Immature natural killer cell (primary cell): ENCODE measurements around the gene MTFMT. TPM values are rescaled to one million over a fixed set of nuclear protein-coding genes. Genes with fewer than 3 reads are reported as not detected.
A peak's percentile ranks its signal among the peaks of the same experiment; 100 is the strongest.

Source experiments
- DNase-seq, 3 donors: peaks; one replicate each; pipeline ENCODE4 v3.0.0; 2022; ENCODE audit warnings: mixed read lengths in 1 of 3
- H3K27ac Mint-ChIP-seq, 6 donors: one replicate each; pipeline ENCODE4 v1.8.0; 2020; ENCODE audit warnings: mixed read lengths in 6 of 6, mild to moderate bottlenecking in 5 of 6, inconsistent platforms in 4 of 6, moderate library complexity in 3 of 6
- H3K27me3 Mint-ChIP-seq, 3 donors: one replicate each; pipeline ENCODE4 v1.8.0; 2020 to 2021; ENCODE audit warnings: low read depth in 3 of 3, mild to moderate bottlenecking in 3 of 3, mixed read lengths in 3 of 3, moderate library complexity in 3 of 3, inconsistent platforms in 1 of 3
- H3K36me3 Mint-ChIP-seq, 3 donors: one replicate each; pipeline ENCODE4 v1.8.0; 2020; ENCODE audit warnings: mixed read lengths in 3 of 3, inconsistent platforms in 2 of 3, mild to moderate bottlenecking in 2 of 3
- H3K4me1 Mint-ChIP-seq, 2 donors: one replicate each; pipeline ENCODE4 v1.8.0; 2020; ENCODE audit warnings: inconsistent platforms in 2 of 2, mild to moderate bottlenecking in 2 of 2, mixed read lengths in 2 of 2, moderate library complexity in 1 of 2
- H3K4me3 Mint-ChIP-seq, 5 donors: one replicate each; pipeline ENCODE4 v1.8.0; 2020; ENCODE audit warnings: mild to moderate bottlenecking in 5 of 5, mixed read lengths in 5 of 5, inconsistent platforms in 3 of 5, moderate library complexity in 3 of 5
- H3K9me3 Mint-ChIP-seq, 6 donors: one replicate each; pipeline ENCODE4 v1.8.0; 2020; ENCODE audit warnings: mild to moderate bottlenecking in 6 of 6, mixed read lengths in 6 of 6, inconsistent platforms in 4 of 6, moderate library complexity in 3 of 6
- polyA plus RNA-seq, 3 donors: library from polyadenylated mRNA; unstranded; fragments of 300-500 nt; fragmentation: Illumina TruSeq; gene quantifications; one replicate each; pipeline ENCODE4 v1.2.3, GENCODE V29; 2021

The MTFMT gene
- polyA plus RNA-seq, 3 donors from 2014 or later = 17.9 to 28.4 (median 18.8) TPM

GRCh38 chr15:65067645-65068402, 38.4 kb upstream of the MTFMT start, which contains the start of gene RASL12:
Gene RASL12, minus strand, starts transcription at chr15:65067991. Its CDS starts 156 bp downstream, at chr15:65067835.
- DNase-seq = no peak
- peaks cover 4 to 11% of the 10 kb centered on the region in 2 donors for H3K4me1 Mint-ChIP-seq
- no peaks in the 10 kb centered on the region for H3K9me3 Mint-ChIP-seq
- no peaks in the 10 kb centered on the region for H3K36me3 Mint-ChIP-seq
- peak within 1 kb of the TSS in 4 of 5 donors; percentile 29 to 64 (median 38) for H3K4me3 Mint-ChIP-seq
- peaks cover 6 to 9% (median 8%) of the 10 kb centered on the region in 3 donors for H3K27me3 Mint-ChIP-seq
- H3K27ac Mint-ChIP-seq = no peak within 1 kb of the TSS

- H3K27me3 Mint-ChIP-seq = peaks cover 8 to 9% (median 8%) of the 10 kb centered on the region in 3 donors
- no peaks in the 10 kb centered on the region for H3K9me3 Mint-ChIP-seq
- H3K36me3 Mint-ChIP-seq = no peaks in the 10 kb centered on the region
- H3K4me3 Mint-ChIP-seq = peak overlapping the region in 3 of 5 donors; percentile 29 to 46 (median 35)
- no peak overlapping the region for H3K27ac Mint-ChIP-seq
- DNase-seq = no peak
- H3K4me1 Mint-ChIP-seq = peaks cover 4 to 11% of the 10 kb centered on the region in 2 donors
These were observed 37.8 kb upstream of the MTFMT start for GRCh38 chr15:65067317-65067644.

GRCh38 chr15:65066635-65067316, 37.3 kb upstream of the MTFMT start:
- no peaks in the 10 kb centered on the region for H3K9me3 Mint-ChIP-seq
- peaks cover 6 to 9% (median 8%) of the 10 kb centered on the region in 3 donors for H3K27me3 Mint-ChIP-seq
- DNase-seq = no peak
- H3K27ac Mint-ChIP-seq = no peak overlapping the region
- H3K4me1 Mint-ChIP-seq = peaks cover 4 to 11% of the 10 kb centered on the region in 2 donors
- no peaks in the 10 kb centered on the region for H3K36me3 Mint-ChIP-seq
- H3K4me3 Mint-ChIP-seq = peak overlapping the region in 2 of 5 donors; percentile 35 to 46

GRCh38 chr15:65066001-65066634, 36.7 kb upstream of the MTFMT start:
- no peaks in the 10 kb centered on the region for H3K9me3 Mint-ChIP-seq
- peaks cover 4 to 11% of the 10 kb centered on the region in 2 donors for H3K4me1 Mint-ChIP-seq
- no peak overlapping the region for H3K4me3 Mint-ChIP-seq
- H3K27ac Mint-ChIP-seq = no peak overlapping the region
- DNase-seq = no peak
- peaks cover 8 to 9% (median 8%) of the 10 kb centered on the region in 3 donors for H3K27me3 Mint-ChIP-seq
- H3K36me3 Mint-ChIP-seq = no peaks in the 10 kb centered on the region

GRCh38 chr15:65062726-65063125, 33.3 kb upstream of the MTFMT start:
- DNase-seq = no peak
- H3K27me3 Mint-ChIP-seq = peaks cover 8 to 9% (median 8%) of the 10 kb centered on the region in 3 donors
- H3K9me3 Mint-ChIP-seq = no peaks in the 10 kb centered on the region
- H3K4me1 Mint-ChIP-seq = peaks cover 4 to 5% of the 10 kb centered on the region in 2 donors
- H3K27ac Mint-ChIP-seq = no peak overlapping the region
- no peaks in the 10 kb centered on the region for H3K36me3 Mint-ChIP-seq
- H3K4me3 Mint-ChIP-seq = no peak overlapping the region

GRCh38 chr15:65062061-65062460, 32.6 kb upstream of the MTFMT start:
- H3K4me3 Mint-ChIP-seq = no peak overlapping the region
- DNase-seq = no peak
- peaks cover 6 to 8% (median 6%) of the 10 kb centered on the region in 3 donors for H3K27me3 Mint-ChIP-seq
- peaks cover 0 to 1% of the 10 kb centered on the region in 2 donors for H3K4me1 Mint-ChIP-seq
- no peaks in the 10 kb centered on the region for H3K9me3 Mint-ChIP-seq
- H3K27ac Mint-ChIP-seq = no peak overlapping the region
- H3K36me3 Mint-ChIP-seq = no peaks in the 10 kb centered on the region

GRCh38 chr15:65060641-65061397, 31.4 kb upstream of the MTFMT start:
- DNase-seq = no peak
- Mint-ChIP-seq H3K4me3 (no peak overlapping the region), H3K36me3 (no peaks in the 10 kb centered on the region), H3K4me1 (no peaks in the 10 kb centered on the region), H3K27ac (no peak overlapping the region), H3K9me3 (no peaks in the 10 kb centered on the region), H3K27me3 (peaks cover 5 to 6% (median 5%) of the 10 kb centered on the region in 3 donors)

- DNase-seq = no peak
- H3K27me3 Mint-ChIP-seq = peaks cover 2 to 3% (median 3%) of the 10 kb centered on the region in 3 donors
- no peaks in the 10 kb centered on the region for H3K4me1 Mint-ChIP-seq
- H3K36me3 Mint-ChIP-seq = no peaks in the 10 kb centered on the region
- H3K4me3 Mint-ChIP-seq = no peak overlapping the region
- no peaks in the 10 kb centered on the region for H3K9me3 Mint-ChIP-seq
- H3K27ac Mint-ChIP-seq = no peak overlapping the region
These were observed 30.6 kb upstream of the MTFMT start for GRCh38 chr15:65059931-65060596.

GRCh38 chr15:65059369-65059750, 29.9 kb upstream of the MTFMT start:
- no peak overlapping the region for H3K27ac Mint-ChIP-seq
- H3K36me3 Mint-ChIP-seq = no peaks in the 10 kb centered on the region
- H3K27me3 Mint-ChIP-seq = peaks cover 2 to 3% (median 3%) of the 10 kb centered on the region in 3 donors
- no peaks in the 10 kb centered on the region for H3K9me3 Mint-ChIP-seq
- DNase-seq = no peak
- H3K4me3 Mint-ChIP-seq = no peak overlapping the region
- H3K4me1 Mint-ChIP-seq = no peaks in the 10 kb centered on the region

GRCh38 chr15:65058394-65059368, 29.2 kb upstream of the MTFMT start:
- Mint-ChIP-seq H3K27me3 (peaks cover 2 to 3% (median 3%) of the 10 kb centered on the region in 3 donors), H3K36me3 (no peaks in the 10 kb centered on the region), H3K4me1 (no peaks in the 10 kb centered on the region), H3K27ac (no peak overlapping the region), H3K4me3 (no peak overlapping the region), H3K9me3 (no peaks in the 10 kb centered on the region)
- no peak for DNase-seq

GRCh38 chr15:65057549-65057940, 28.1 kb upstream of the MTFMT start:
- no peak for DNase-seq
- peaks cover 0 to 3% (median 0%) of the 10 kb centered on the region in 3 donors for H3K27me3 Mint-ChIP-seq
- H3K36me3 Mint-ChIP-seq = no peaks in the 10 kb centered on the region
- H3K27ac Mint-ChIP-seq = no peak overlapping the region
- no peaks in the 10 kb centered on the region for H3K9me3 Mint-ChIP-seq
- no peaks in the 10 kb centered on the region for H3K4me1 Mint-ChIP-seq
- no peak overlapping the region for H3K4me3 Mint-ChIP-seq

- H3K4me1 Mint-ChIP-seq = no peaks in the 10 kb centered on the region
- no peak overlapping the region for H3K4me3 Mint-ChIP-seq
- H3K9me3 Mint-ChIP-seq = no peaks in the 10 kb centered on the region
- no peak for DNase-seq
- no peaks in the 10 kb centered on the region for H3K36me3 Mint-ChIP-seq
- H3K27me3 Mint-ChIP-seq = peaks cover 0 to 1% (median 0%) of the 10 kb centered on the region in 3 donors
- no peak overlapping the region for H3K27ac Mint-ChIP-seq
These were observed 27.6 kb upstream of the MTFMT start for GRCh38 chr15:65056868-65057548.
